Brain microvascular endothelial cell (primary cell): ENCODE measurements around the gene TTLL7.

ENCODE experiments used
- DNase-seq: peaks from one replicate; pipeline ENCODE4 v3.0.0-alpha.2; 2020
- H3K27ac ChIP-seq: fragments of 250-450 bp; sonication (Bioruptor Pico); 2 replicates; pipeline ENCODE4 v1.5.1; 2020; ENCODE audit warnings: mild to moderate bottlenecking, moderate library complexity
- H3K27me3 ChIP-seq: fragments of 250-450 bp; sonication (Bioruptor Pico); replicated peaks from 2 replicates; pipeline ENCODE4 v1.5.1; 2020; ENCODE audit warnings: mild to moderate bottlenecking
- H3K36me3 ChIP-seq: fragments of 250-450 bp; sonication (Bioruptor Pico); replicated peaks from 2 replicates; pipeline ENCODE4 v1.5.1; 2020; ENCODE audit warnings: mild to moderate bottlenecking
- H3K4me3 ChIP-seq: 2 replicates; pipeline ENCODE4 v1.5.1; 2011; ENCODE audit warnings: low read depth, mild to moderate bottlenecking, control low read depth, low read length, moderate library complexity
- in situ Hi-C: cut with HindIII; loops from 2 replicates; pipeline ENCODE4 v1.10.0; 2017; ENCODE audit warnings: low sequenced_read_pairs, low pct_ligation_motif_present
- TF ChIP-seq, protein P1 (sequence below): IDR thresholded peaks from 2 replicates; pipeline ENCODE4 v1.5.1; 2011; ENCODE audit warnings: low read depth, mild to moderate bottlenecking, moderate library complexity, low read length, control low read depth, inconsistent platforms; ENCODE audit errors: missing control alignments

Gene TTLL7

GRCh38 chr1:83928396-83928795 is 70.5 kb downstream of the TTLL7 start:
- Histone ChIP-seq H3K4me3 (no peak overlapping the region), H3K36me3 (no peaks in the 10 kb centered on the region), H3K27ac (no peak overlapping the region), H3K27me3 (no peaks in the 10 kb centered on the region)
- in situ Hi-C loops = no loop called here
- no peak for DNase-seq
- TF ChIP-seq, protein P1, sequence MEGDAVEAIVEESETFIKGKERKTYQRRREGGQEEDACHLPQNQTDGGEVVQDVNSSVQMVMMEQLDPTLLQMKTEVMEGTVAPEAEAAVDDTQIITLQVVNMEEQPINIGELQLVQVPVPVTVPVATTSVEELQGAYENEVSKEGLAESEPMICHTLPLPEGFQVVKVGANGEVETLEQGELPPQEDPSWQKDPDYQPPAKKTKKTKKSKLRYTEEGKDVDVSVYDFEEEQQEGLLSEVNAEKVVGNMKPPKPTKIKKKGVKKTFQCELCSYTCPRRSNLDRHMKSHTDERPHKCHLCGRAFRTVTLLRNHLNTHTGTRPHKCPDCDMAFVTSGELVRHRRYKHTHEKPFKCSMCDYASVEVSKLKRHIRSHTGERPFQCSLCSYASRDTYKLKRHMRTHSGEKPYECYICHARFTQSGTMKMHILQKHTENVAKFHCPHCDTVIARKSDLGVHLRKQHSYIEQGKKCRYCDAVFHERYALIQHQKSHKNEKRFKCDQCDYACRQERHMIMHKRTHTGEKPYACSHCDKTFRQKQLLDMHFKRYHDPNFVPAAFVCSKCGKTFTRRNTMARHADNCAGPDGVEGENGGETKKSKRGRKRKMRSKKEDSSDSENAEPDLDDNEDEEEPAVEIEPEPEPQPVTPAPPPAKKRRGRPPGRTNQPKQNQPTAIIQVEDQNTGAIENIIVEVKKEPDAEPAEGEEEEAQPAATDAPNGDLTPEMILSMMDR = no peak

GRCh38 chr1:83927701-83928100 is 71.2 kb downstream of the TTLL7 start:
- DNase-seq = no peak
- H3K27ac ChIP-seq = no peak overlapping the region
- H3K36me3 ChIP-seq = no peaks in the 10 kb centered on the region
- H3K4me3 ChIP-seq = no peak overlapping the region
- H3K27me3 ChIP-seq = no peaks in the 10 kb centered on the region
- in situ Hi-C loops = no loop called here
- TF ChIP-seq, protein P1 = no peak

GRCh38 chr1:83927061-83927460 is 71.9 kb downstream of the TTLL7 start:
- H3K4me3 ChIP-seq = no peak overlapping the region
- no peak for DNase-seq
- TF ChIP-seq, protein P1 = no peak
- no peaks in the 10 kb centered on the region for H3K27me3 ChIP-seq
- no peaks in the 10 kb centered on the region for H3K36me3 ChIP-seq
- in situ Hi-C loops = no loop called here
- H3K27ac ChIP-seq = no peak overlapping the region

DNA sequence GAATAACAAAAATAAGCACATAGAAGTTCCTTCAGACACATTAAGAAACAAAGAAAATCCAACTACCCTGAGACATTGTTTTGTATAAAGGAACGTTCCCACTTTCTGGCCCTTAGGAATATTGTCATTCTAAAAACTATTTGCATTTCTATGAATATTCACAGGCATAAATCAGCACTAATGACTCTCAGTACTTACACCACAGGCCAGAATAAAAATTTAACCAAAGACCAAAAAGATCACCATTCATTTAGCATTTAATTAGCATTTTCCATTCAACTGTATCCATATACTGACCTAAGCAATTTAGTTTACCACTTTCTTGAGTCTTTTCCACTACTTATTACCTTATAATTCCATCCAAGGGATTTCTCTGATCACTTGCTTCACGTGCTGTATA is 75.4 kb downstream of the TTLL7 start:
- Histone ChIP-seq H3K27me3 (no peaks in the 10 kb centered on the region), H3K36me3 (no peaks in the 10 kb centered on the region), H3K27ac (no peak overlapping the region), H3K4me3 (no peak overlapping the region)
- in situ Hi-C loops = loop anchor here (25.0 kb wide), 1 partner anchor 689 kb away; no protein-coding TSS in a partner anchor
- TF ChIP-seq, protein P1 = no peak
- DNase-seq = no peak

- Histone ChIP-seq H3K27me3 (no peaks in the 10 kb centered on the region), H3K27ac (no peak overlapping the region), H3K36me3 (no peaks in the 10 kb centered on the region), H3K4me3 (no peak overlapping the region)
- in situ Hi-C loops = loop anchor here (25.0 kb wide), 1 partner anchor 690 kb away; no protein-coding TSS in a partner anchor
- no peak for DNase-seq
- TF ChIP-seq, protein P1 = no peak
These were observed 76.5 kb downstream of the TTLL7 start for GRCh38 chr1:83922431-83922830.

DNA sequence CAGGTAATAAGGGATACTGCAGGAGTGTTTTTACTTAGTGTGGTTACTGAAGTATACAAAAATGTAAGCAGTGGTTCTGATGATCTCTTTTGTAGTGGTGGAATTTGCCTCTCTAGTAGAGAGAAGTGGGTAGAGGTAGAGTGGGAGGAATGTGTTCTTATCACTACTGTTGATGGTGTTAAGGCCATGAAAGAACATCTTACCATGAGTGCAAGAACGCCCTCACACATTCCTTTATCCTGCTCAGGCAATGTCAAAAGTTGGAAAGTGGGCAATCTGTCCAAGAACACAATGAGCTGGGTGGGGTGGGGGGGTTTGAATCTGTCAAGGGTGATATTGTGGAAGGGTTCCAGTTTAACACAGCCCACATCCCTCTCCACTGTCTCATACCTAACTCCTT is 78.6 kb downstream of the TTLL7 start:
- no peak overlapping the region for H3K4me3 ChIP-seq
- in situ Hi-C loops = loop anchor here (25.0 kb wide), 1 partner anchor 692 kb away; no protein-coding TSS in a partner anchor
- no peaks in the 10 kb centered on the region for H3K27me3 ChIP-seq
- H3K27ac ChIP-seq = no peak overlapping the region
- no peak for DNase-seq
- TF ChIP-seq, protein P1 = no peak
- H3K36me3 ChIP-seq = no peaks in the 10 kb centered on the region
